Dermis microvascular lymphatic vessel endothelial cell (primary cell): Measurements from ENCODE around the gene HOXA5. TPM values are rescaled to one million over a fixed set of nuclear protein-coding genes. Genes with fewer than 3 reads are reported as not detected.

Experiments
- DNase-seq, 2 donors: peaks; one replicate each; pipeline versions ENCODE4 v3.0.0 to v3.0.0-alpha.2; 2010; ENCODE audit warnings: low read depth in 2 of 2
- total RNA-seq: library from RNA; depleted of rRNA; stranded (reverse); fragments of >200 nt; gene quantifications from 2 replicates; pipeline ENCODE4 v1.2.1, GENCODE V29; 2014

Gene HOXA5
- total RNA-seq, 1 donor from 2014 or later, result 4.1 TPM

- no peak for DNase-seq
These were observed 33.9 kb downstream of the HOXA5 start for GRCh38 chr7:27109466-27110185.

GRCh38 chr7:27108390-27109127, 34.9 kb downstream of the HOXA5 start:
- peak in 1 of 2 donors; percentile 77 for DNase-seq

GRCh38 chr7:27107391-27108381, 35.8 kb downstream of the HOXA5 start:
- DNase-seq, result peak in 1 of 2 donors; percentile 39

- no peak for DNase-seq
These were observed 36.6 kb downstream of the HOXA5 start for GRCh38 chr7:27106901-27107240.

GRCh38 chr7:27106181-27106900, 37.1 kb downstream of the HOXA5 start:
- DNase-seq, result peak in 1 of 2 donors; percentile 64

- DNase-seq, result no peak
These were observed 38.0 kb downstream of the HOXA5 start for GRCh38 chr7:27105301-27106031.

- DNase-seq, result no peak
These were observed 39.0 kb downstream of the HOXA5 start for GRCh38 chr7:27104341-27105058.

GRCh38 chr7:27103489-27104226, 39.8 kb downstream of the HOXA5 start:
- DNase-seq, result no peak

- peak in 1 of 2 donors; percentile 71 for DNase-seq
These were observed 40.7 kb downstream of the HOXA5 start, which contains the start of gene HOXA2 for GRCh38 chr7:27102581-27103442. HOXA2 (minus strand) TSS chr7:27102683; CDS start chr7:27102500, 183 bp downstream.

GRCh38 chr7:27101957-27102580, 41.4 kb downstream of the HOXA5 start:
- no peak for DNase-seq

GRCh38 chr7:27101171-27101956, 42.1 kb downstream of the HOXA5 start:
- no peak for DNase-seq

- DNase-seq, result no peak
These were observed 42.7 kb downstream of the HOXA5 start for GRCh38 chr7:27100694-27101170.

- DNase-seq, result no peak
These were observed 43.8 kb downstream of the HOXA5 start for GRCh38 chr7:27099453-27100370.

GRCh38 chr7:27098578-27099451, 44.7 kb downstream of the HOXA5 start:
- peak in 1 of 2 donors; percentile 70 for DNase-seq
